ENCODE data around the gene SLITRK2.

Gene SLITRK2

GRCh38 chrX:145817331-145818185 is at the start of gene SLITRK2:
Gene SLITRK2 (plus strand): TSS chrX:145817829. CDS start chrX:145822426, 4,597 bp downstream.
- peak in 47 of 51 donors; percentile 8 to 84 (median 49) for DNase-seq

- DNase-seq, result no peak
Measured at GRCh38 chrX:145773006-145773405, 44.6 kb upstream of the SLITRK2 start.

- no peak for DNase-seq
Measured at GRCh38 chrX:145792281-145792680, 25.3 kb upstream of the SLITRK2 start.

DNA sequence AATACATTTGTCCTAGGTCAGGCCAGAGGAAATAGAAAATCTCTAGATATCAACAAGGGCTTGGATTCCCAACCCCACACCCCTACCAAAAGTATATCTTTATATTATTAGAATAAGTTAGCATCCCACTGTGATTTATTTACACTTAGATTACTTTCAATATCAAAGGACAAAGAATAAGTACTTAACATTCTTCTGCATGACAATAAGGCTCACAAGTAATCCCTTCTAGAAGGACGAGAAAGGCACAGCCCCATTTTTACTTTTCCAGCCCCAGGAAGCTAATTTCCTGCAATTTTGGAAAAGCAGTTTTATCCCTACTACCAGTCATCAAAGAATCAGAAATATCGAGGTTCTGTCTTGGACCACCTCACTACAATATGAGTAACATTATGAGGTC is 14.1 kb upstream of the SLITRK2 start:
- no peak for DNase-seq

- no peak for DNase-seq
Measured at GRCh38 chrX:145813081-145813480, 4.5 kb upstream of the SLITRK2 start.

GRCh38 chrX:145816601-145817315 is 871 bp upstream of the SLITRK2 start:
- DNase-seq, result peak in 3 of 51 donors; percentile 7 to 56 (median 18)

GRCh38 chrX:145818186-145819113 is 821 bp downstream of the SLITRK2 start:
- peak in 9 of 51 donors; percentile 8 to 48 (median 21) for DNase-seq

- DNase-seq, result peak in 1 of 51 donors; percentile 73
Measured at GRCh38 chrX:145820825-145821224, 3.2 kb downstream of the SLITRK2 start.

- peak; percentile 3 to 86 (median 64) for DNase-seq
Measured at GRCh38 chrX:145821291-145821897, 3.8 kb downstream of the SLITRK2 start.

GRCh38 chrX:145821898-145822571 is 4.4 kb downstream of the SLITRK2 start:
- peak in 1 of 51 donors; percentile 20 for DNase-seq

GRCh38 chrX:145823132-145823531 is 5.5 kb downstream of the SLITRK2 start:
- DNase-seq, result peak in 1 of 51 donors; percentile 2

- DNase-seq, result peak in 13 of 51 donors; percentile 1 to 60 (median 17)
Measured at GRCh38 chrX:145825896-145826295, 8.3 kb downstream of the SLITRK2 start.

GRCh38 chrX:145826466-145826865 is 8.8 kb downstream of the SLITRK2 start:
- DNase-seq, result no peak

DNA sequence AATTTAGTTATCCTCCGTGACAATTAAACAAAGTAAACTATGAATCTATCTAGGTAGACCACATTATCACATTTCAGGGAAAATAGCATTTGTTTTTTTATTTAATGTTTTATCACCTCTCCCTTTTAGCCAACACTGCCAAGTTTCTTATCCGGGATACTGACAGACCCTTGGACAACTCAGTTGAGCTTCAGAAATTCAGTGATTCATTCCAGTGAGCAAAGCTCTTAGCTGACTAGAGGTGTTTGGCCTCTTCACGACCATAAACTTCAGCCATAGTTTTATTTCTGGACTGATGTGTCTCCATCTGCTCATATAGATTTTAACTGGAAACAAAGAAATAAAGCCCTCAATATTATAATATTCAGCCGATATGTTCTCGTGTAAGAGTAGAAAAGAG is 15.2 kb downstream of the SLITRK2 start:
- DNase-seq, result peak in 1 of 51 donors; percentile 11

GRCh38 chrX:145840531-145840930 is 22.9 kb downstream of the SLITRK2 start:
- DNase-seq, result no peak

DNA sequence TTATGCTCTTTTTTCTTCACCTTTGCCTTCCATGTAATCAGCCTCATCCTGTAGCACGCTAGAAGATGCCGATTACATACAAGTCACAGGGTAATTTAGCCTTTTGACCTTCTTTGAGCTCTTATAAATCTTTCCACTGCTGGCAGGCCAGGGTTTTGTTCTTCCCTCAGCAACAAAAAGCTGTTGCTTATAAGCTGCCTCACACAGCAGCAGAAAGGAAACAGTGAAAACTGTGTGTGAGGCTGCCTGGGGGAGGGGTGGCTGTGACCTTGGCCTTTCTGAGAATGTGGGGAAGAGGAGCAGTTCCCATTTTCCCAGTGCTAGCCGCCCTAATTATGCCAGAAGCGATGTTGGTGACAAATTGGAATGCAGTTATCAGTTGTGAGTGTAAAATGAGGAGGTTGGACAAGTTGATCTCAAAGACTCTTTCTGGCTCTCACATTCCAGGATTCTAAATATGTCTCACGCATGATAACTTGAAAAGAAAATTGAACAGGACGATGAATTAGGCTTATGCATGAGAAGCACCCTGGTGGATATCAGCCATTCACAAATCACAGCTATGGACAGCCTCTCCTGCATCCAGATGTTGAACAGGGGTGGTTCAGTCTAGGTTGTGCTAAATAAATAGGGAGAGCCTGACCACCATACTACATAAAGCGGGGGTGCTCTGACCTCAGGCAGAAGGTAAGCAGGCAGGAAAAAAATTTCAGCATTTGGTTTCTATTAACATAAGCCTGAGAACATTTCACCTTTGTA is 25.7 kb downstream of the SLITRK2 start:
- peak in 30 of 51 donors; percentile 2 to 62 (median 25) for DNase-seq

DNA sequence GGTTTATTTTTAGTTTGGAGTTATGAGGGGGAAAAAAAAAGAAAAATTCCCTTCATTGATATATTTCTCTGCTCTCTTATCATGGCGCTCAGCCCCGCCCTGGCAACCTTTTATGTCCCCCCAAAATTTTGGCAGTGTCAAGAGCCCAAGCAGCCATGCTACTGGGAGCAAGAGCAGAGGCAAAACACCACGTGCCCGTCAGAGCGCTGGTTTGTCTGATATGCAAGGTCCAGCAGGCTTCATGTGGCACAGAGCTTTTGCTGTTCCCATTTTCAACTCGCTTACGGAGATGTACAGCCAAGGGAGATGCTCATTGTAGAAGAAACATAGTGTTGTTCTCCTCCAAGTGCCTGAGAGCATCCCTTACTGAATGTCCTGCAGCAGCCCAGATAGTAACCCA is 27.3 kb downstream of the SLITRK2 start:
- DNase-seq, result peak in 6 of 51 donors; percentile 1 to 20 (median 5)

DNA sequence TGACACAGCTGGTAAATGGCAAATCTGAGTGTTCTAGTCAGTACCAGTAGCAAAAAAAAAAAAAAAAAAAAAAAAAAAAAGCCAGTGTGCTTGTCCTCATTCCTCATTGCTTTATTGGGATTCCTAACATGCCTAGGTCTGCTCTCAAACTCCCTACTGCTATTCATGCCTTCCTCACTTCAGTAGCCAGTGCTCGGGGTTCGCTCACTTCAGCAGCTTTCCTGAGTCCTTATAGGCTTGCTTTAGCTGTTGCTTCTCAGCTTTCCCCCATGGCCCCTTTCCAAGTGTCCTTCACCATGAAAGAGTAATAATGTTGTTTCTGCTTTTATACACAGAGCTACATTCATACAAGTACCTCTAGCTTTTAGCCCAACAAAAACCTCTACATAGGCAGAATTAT is 30.8 kb downstream of the SLITRK2 start:
- peak in 2 of 51 donors; percentile 11 to 17 for DNase-seq

GRCh38 chrX:145848857-145849256 is 31.2 kb downstream of the SLITRK2 start:
- no peak for DNase-seq
